ENCODE data around the gene RASSF5.

DNA sequence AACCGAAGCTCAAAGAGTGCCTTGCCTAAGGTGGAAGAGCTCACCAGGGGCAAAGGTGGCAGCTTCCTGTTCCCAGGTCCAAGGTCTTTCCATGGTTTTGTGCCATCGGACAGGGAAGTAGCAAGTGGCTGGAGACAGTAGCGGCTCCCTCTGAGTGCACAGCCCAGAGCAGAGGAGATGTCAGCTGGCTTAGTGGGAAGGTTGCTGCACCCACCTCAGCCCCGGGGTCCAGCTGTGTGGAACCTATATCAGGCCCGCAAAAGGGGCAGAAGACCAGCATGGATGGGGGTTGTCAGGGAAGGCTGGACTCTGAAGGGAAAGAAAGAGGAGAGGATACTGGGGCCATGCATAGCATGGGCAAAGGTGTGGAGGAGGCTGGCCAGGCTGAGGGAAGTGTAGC lies 30.2 kb upstream of the RASSF5 start:
- TF ChIP-seq, protein P1, sequence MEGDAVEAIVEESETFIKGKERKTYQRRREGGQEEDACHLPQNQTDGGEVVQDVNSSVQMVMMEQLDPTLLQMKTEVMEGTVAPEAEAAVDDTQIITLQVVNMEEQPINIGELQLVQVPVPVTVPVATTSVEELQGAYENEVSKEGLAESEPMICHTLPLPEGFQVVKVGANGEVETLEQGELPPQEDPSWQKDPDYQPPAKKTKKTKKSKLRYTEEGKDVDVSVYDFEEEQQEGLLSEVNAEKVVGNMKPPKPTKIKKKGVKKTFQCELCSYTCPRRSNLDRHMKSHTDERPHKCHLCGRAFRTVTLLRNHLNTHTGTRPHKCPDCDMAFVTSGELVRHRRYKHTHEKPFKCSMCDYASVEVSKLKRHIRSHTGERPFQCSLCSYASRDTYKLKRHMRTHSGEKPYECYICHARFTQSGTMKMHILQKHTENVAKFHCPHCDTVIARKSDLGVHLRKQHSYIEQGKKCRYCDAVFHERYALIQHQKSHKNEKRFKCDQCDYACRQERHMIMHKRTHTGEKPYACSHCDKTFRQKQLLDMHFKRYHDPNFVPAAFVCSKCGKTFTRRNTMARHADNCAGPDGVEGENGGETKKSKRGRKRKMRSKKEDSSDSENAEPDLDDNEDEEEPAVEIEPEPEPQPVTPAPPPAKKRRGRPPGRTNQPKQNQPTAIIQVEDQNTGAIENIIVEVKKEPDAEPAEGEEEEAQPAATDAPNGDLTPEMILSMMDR (IDR thresholded peaks at IDR 0.05; ENCODE audit: poor library complexity): no peak
- TF ChIP-seq EZH2 (IDR thresholded peaks at IDR 0.05; ENCODE audit: borderline replicate concordance): no peak
- TF ChIP-seq EZH2phosphoT487 (IDR thresholded peaks at IDR 0.05; ENCODE audit: low read depth, severe bottlenecking, unreplicated experiment): no peak

All from hepatocyte (in vitro differentiated cells).